Endothelial cell of umbilical vein (primary cell): ENCODE measurements around the gene HBG2. TPM values are rescaled to one million over a fixed set of nuclear protein-coding genes. Genes with fewer than 3 reads are reported as not detected.

Source experiments
- BruUV-seq: library from RNA; stranded (reverse); fragments of 400-500 nt; replicated peaks from 2 replicates; lab custom pipeline; 2021; lab: Mats Ljungman, UMichigan
- CTCF ChIA-PET: fragments of 300-600, 350-600 bp; sonication (Branson Sonifier 250); formaldehyde crosslinking; loops from one replicate; lab custom pipeline; 2021; ENCODE audit warnings: antibody characterized with exemption, inconsistent platforms; lab: Charles Lee
- POLR2A ChIA-PET: fragments of 300-600, 350-600 bp; sonication (Branson Sonifier 250); formaldehyde crosslinking; loops from one replicate; lab custom pipeline; 2021; ENCODE audit warnings: antibody characterized with exemption, inconsistent platforms; lab: Charles Lee
- DNase-seq: peaks from one replicate; pipeline ENCODE4 v3.0.0-alpha.2; 2011; ENCODE audit warnings: low read depth, low spot score
- FAIRE-seq: peaks from 2 replicates; lab custom pipeline; 2011; peaks lifted over from hg19 to GRCh38; lab: Jason Lieb, UNC
- H2AFZ ChIP-seq: 2 replicates; pipeline ENCODE4 v1.6.0; 2012; ENCODE audit warnings: low read depth, low read length, control low read depth, inconsistent platforms
- H3K27ac ChIP-seq: 2 replicates; pipeline ENCODE4 v1.5.1; 2011; ENCODE audit warnings: low read depth, mild to moderate bottlenecking, control low read depth, low read length, moderate library complexity; ENCODE audit not compliant: insufficient read depth
- H3K27me3 ChIP-seq, 2 experiments: 2 replicates each; pipeline versions ENCODE4 v1.6.0 to v1.6.1; 2011; ENCODE audit warnings: low read length in 2 of 2, mixed read lengths in 1 of 2; ENCODE audit not compliant: control insufficient read depth in 2 of 2, insufficient read depth in 2 of 2
- H3K36me3 ChIP-seq, 2 experiments: 2 replicates in 1 of 2; 3 replicates in 1 of 2; pipeline ENCODE4 v1.5.1; 2011; ENCODE audit warnings: low read length in 2 of 2, mild to moderate bottlenecking in 1 of 2, moderate library complexity in 1 of 2; ENCODE audit not compliant: control insufficient read depth in 2 of 2, insufficient read depth in 2 of 2; ENCODE audit errors: extremely low read depth in 1 of 2
- H3K4me1 ChIP-seq: 3 replicates; pipeline ENCODE4 v1.5.1; 2011; ENCODE audit warnings: mild to moderate bottlenecking, low read length; ENCODE audit not compliant: control insufficient read depth, insufficient read depth; ENCODE audit errors: extremely low read depth
- H3K4me2 ChIP-seq: 2 replicates; pipeline ENCODE4 v1.6.1; 2011; ENCODE audit warnings: low read length, control low read depth, mixed read lengths; ENCODE audit not compliant: insufficient read depth
- H3K4me3 ChIP-seq, 3 experiments: fragments of 200-600 bp in 1 of 3; sonication (generic), shearing (Covaris generic) in 1 of 3; replicated peaks in 1 of 3; 2 replicates each; pipeline ENCODE4 v1.5.1; 2011 to 2016; ENCODE audit warnings: control low read depth in 3 of 3, low read length in 3 of 3, mild to moderate bottlenecking in 2 of 3, inconsistent platforms in 1 of 3, low read depth in 1 of 3, moderate library complexity in 1 of 3; ENCODE audit not compliant: insufficient read depth in 1 of 3
- H3K79me2 ChIP-seq: 2 replicates; pipeline ENCODE4 v1.6.0; 2012; ENCODE audit warnings: low read length, inconsistent platforms; ENCODE audit not compliant: control insufficient read depth, insufficient read depth
- H3K9ac ChIP-seq: replicated peaks from 2 replicates; pipeline ENCODE3; 2011; ENCODE audit warnings: low read length, control low read depth; ENCODE audit not compliant: insufficient read depth; ENCODE audit errors: extremely low read depth
- H3K9me1 ChIP-seq: replicated peaks from 3 replicates; pipeline ENCODE4 v1.6.0; 2011; ENCODE audit warnings: mild to moderate bottlenecking, low read length; ENCODE audit not compliant: control insufficient read depth, insufficient read depth; ENCODE audit errors: extremely low read depth
- H3K9me3 ChIP-seq: replicated peaks from 2 replicates; pipeline ENCODE4 v1.5.1; 2012; ENCODE audit warnings: low read length, inconsistent platforms; ENCODE audit not compliant: control insufficient read depth, insufficient read depth
- H4K20me1 ChIP-seq: replicated peaks from 2 replicates; pipeline ENCODE3; 2011; ENCODE audit warnings: mild to moderate bottlenecking, low read length; ENCODE audit not compliant: control insufficient read depth, insufficient read depth; ENCODE audit errors: extremely low read depth
- EZH2 ChIP-seq: IDR thresholded peaks from 2 replicates; pipeline ENCODE4 v1.6.1; 2012; ENCODE audit warnings: borderline replicate concordance, low read depth, mild to moderate bottlenecking, moderate library complexity, low read length, inconsistent platforms; ENCODE audit not compliant: severe bottlenecking
- FOS ChIP-seq: IDR thresholded peaks from 2 replicates; pipeline ENCODE4 v1.6.1; 2011; ENCODE audit warnings: mild to moderate bottlenecking, low read length, moderate library complexity, borderline replicate concordance; ENCODE audit not compliant: insufficient read depth
- GATA2 ChIP-seq: IDR thresholded peaks from 2 replicates; pipeline ENCODE4 v1.7.0; 2011; ENCODE audit warnings: low read depth, mild to moderate bottlenecking, moderate library complexity, mixed read lengths, low read length; ENCODE audit not compliant: insufficient read length, insufficient read depth
- JUN ChIP-seq: IDR thresholded peaks from 2 replicates; pipeline ENCODE4 v1.6.1; 2011; ENCODE audit warnings: borderline replicate concordance, low read depth; ENCODE audit not compliant: insufficient read length, insufficient read depth
- POLR2A ChIP-seq: IDR thresholded peaks from 2 replicates; pipeline ENCODE4 v1.6.1; 2012; ENCODE audit warnings: low read depth, mild to moderate bottlenecking, control low read depth, low read length
- POLR2AphosphoS5 ChIP-seq: IDR thresholded peaks from 2 replicates; pipeline ENCODE4 v1.6.1; 2012; ENCODE audit warnings: low read depth, mild to moderate bottlenecking, control low read depth, low read length, moderate library complexity; ENCODE audit not compliant: insufficient read depth
- dilution Hi-C: fragments of 300-500 bp; cut with MboI; formaldehyde crosslinking; loops from one replicate; pipeline ENCODE4 v1.15.0; 2019; ENCODE audit warnings: low sequenced_read_pairs; ENCODE audit not compliant: extremely low pct_ligation_motif_present
- intact Hi-C: fragments of 100-400 bp; cut with micrococcal nuclease; formaldehyde crosslinking; loops from one replicate; pipeline ENCODE4 v1.10.0; 2022
- polyA plus RNA-seq, 4 experiments: library from polyadenylated mRNA; depleted of rRNA in 3 of 4; stranded (reverse) in 3 of 4; unstranded in 1 of 4; fragments of >200 nt; gene quantifications; 2 replicates each; pipeline versions ENCODE4 v1.2.1 to v1.2.3, GENCODE V29; 2011 to 2012; ENCODE audit warnings: missing spikeins in 1 of 4
- total RNA-seq: library from RNA; stranded (reverse); gene quantifications from 2 replicates; pipeline ENCODE4 v1.2.3, GENCODE V29; 2021
- TF ChIP-seq, protein P1 (sequence below), 2 donors: IDR thresholded peaks; 1 replicate in 1 of 2; 2 replicates in 1 of 2; pipeline ENCODE4 v1.5.1; 2011; ENCODE audit warnings: low read length in 2 of 2, mild to moderate bottlenecking in 2 of 2, moderate library complexity in 2 of 2, control low read depth in 1 of 2, inconsistent platforms in 1 of 2, low read depth in 1 of 2; ENCODE audit not compliant: insufficient read depth in 1 of 2; ENCODE audit errors: extremely low read depth in 1 of 2

The HBG2 gene
- total and polyA plus RNA-seq, 2 donors (not counting 3 experiments of a cell fraction or from before 2014, with no cell fraction given), result 1.2 TPM; not detected in 1

- ChIA-PET POLR2A (no interaction called here), CTCF (no interaction called here)
- Histone ChIP-seq H3K4me3 (no peak overlapping the region), H3K9me3 (no peaks in the 10 kb centered on the region), H4K20me1 (no peaks in the 10 kb centered on the region), H3K27ac (no peak overlapping the region), H3K27me3 (no peaks in the 10 kb centered on the region), H3K9ac (no peak overlapping the region), H3K9me1 (no peaks in the 10 kb centered on the region), H2AFZ (no peak overlapping the region), H3K36me3 (no peaks in the 10 kb centered on the region), H3K4me1 (no peaks in the 10 kb centered on the region), H3K79me2 (no peaks in the 10 kb centered on the region), H3K4me2 (no peak overlapping the region)
- no peak for FAIRE-seq
- dilution Hi-C loops, result no loop called here
- TF ChIP-seq POLR2A (no peak), FOS (no peak)
- TF ChIP-seq, protein P1, sequence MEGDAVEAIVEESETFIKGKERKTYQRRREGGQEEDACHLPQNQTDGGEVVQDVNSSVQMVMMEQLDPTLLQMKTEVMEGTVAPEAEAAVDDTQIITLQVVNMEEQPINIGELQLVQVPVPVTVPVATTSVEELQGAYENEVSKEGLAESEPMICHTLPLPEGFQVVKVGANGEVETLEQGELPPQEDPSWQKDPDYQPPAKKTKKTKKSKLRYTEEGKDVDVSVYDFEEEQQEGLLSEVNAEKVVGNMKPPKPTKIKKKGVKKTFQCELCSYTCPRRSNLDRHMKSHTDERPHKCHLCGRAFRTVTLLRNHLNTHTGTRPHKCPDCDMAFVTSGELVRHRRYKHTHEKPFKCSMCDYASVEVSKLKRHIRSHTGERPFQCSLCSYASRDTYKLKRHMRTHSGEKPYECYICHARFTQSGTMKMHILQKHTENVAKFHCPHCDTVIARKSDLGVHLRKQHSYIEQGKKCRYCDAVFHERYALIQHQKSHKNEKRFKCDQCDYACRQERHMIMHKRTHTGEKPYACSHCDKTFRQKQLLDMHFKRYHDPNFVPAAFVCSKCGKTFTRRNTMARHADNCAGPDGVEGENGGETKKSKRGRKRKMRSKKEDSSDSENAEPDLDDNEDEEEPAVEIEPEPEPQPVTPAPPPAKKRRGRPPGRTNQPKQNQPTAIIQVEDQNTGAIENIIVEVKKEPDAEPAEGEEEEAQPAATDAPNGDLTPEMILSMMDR (IDR thresholded peaks at IDR 0.05; ENCODE audit: extremely low read depth in 1 of 2, insufficient read depth in 1 of 2, low read depth in 1 of 2, low read length in 2 of 2), result no peak
- intact Hi-C loops, result no loop called here
- no peak for DNase-seq
- no TSS peak for BruUV-seq
These were observed 2.2 kb downstream of the HBG2 start for GRCh38 chr11:5252192-5252918.

DNA sequence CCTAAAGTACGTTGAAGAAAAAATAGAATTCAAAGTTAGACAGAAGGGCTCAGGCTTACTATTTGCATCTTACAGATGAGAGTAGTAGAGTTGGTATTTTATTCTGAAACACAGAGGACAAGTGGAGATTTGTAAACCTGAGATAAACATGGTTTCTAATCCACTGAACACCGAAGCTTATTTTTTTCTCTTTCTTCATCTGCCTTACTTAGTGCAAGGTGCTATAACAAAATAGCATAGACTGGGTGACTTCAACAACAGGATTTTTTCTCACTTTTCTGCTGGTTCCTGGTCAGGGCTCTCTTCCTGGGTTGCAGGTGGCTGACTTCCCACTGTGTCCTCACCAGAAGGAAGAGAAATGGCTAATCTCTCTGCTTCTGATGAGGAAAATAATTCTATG is 2.8 kb downstream of the HBG2 start:
- no peaks in the 10 kb centered on the region for H3K79me2 ChIP-seq
- no peak overlapping the region for H3K4me3 ChIP-seq
- H3K27me3 ChIP-seq, result no peaks in the 10 kb centered on the region
- H3K9me1 ChIP-seq, result no peaks in the 10 kb centered on the region
- intact Hi-C loops, result no loop called here
- BruUV-seq, result no TSS peak
- H3K36me3 ChIP-seq, result no peaks in the 10 kb centered on the region
- DNase-seq (no peak), FAIRE-seq (no peak)
- TF ChIP-seq GATA2 (no peak), POLR2AphosphoS5 (no peak), EZH2 (no peak), JUN (no peak)
- TF ChIP-seq, protein P1 (IDR thresholded peaks at IDR 0.05; ENCODE audit: extremely low read depth in 1 of 2, insufficient read depth in 1 of 2, low read depth in 1 of 2, low read length in 2 of 2), result no peak
- no peaks in the 10 kb centered on the region for H3K4me1 ChIP-seq
- dilution Hi-C loops, result no loop called here
- H3K4me2 ChIP-seq, result no peak overlapping the region
- H4K20me1 ChIP-seq, result no peaks in the 10 kb centered on the region
- H3K27ac ChIP-seq, result no peak overlapping the region
- no peaks in the 10 kb centered on the region for H3K9me3 ChIP-seq
- H2AFZ ChIP-seq, result no peak overlapping the region
- ChIA-PET CTCF (no interaction called here), POLR2A (no interaction called here)
- H3K9ac ChIP-seq, result no peak overlapping the region
